ENCODE results near the gene RAB6B.

Gene RAB6B

DNA sequence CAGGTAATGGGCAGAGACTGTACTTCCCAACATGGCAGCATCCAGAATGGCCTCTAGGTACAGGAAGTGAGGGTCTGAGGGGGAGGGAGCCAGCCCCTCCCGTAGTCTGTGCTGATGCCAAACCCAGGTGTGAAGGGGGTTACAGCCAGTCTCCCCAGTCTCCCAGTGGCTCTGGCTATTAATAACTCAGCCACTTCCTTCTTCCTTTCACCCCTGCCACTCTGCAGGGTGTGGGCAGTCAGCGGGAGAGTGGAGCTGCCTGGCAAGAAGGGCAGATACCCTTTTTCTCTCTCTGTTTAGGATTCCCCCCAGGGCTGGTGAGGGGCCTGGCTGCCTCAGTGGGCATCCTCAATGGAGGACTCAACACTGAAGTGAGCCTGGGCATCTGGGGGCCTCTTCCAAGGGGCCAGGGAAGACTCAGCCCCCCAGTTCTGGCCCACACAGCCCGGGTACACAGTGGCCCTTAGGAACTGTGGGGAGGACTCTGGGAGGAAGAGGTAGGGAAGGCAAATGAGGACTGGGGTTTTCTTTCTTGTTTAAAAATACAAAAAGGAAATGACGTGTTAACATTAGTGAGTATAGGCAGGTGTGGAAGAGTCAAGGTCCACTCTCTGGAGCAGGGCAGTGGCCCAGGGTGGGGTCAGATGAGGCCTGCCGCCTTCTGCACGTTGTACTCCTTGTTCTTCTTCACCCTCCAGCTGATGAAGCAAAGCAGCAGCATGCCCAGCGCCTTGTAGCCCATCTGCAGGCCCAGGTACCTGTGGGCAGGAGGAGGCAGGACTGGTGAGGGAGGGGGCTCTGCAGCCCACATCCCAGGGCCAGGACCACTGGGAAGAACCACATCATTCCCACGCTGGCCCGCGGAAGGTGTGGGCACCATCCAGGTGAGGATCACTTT lies 38.6 kb upstream of the RAB6B start:
- TF ChIP-seq, protein P1, sequence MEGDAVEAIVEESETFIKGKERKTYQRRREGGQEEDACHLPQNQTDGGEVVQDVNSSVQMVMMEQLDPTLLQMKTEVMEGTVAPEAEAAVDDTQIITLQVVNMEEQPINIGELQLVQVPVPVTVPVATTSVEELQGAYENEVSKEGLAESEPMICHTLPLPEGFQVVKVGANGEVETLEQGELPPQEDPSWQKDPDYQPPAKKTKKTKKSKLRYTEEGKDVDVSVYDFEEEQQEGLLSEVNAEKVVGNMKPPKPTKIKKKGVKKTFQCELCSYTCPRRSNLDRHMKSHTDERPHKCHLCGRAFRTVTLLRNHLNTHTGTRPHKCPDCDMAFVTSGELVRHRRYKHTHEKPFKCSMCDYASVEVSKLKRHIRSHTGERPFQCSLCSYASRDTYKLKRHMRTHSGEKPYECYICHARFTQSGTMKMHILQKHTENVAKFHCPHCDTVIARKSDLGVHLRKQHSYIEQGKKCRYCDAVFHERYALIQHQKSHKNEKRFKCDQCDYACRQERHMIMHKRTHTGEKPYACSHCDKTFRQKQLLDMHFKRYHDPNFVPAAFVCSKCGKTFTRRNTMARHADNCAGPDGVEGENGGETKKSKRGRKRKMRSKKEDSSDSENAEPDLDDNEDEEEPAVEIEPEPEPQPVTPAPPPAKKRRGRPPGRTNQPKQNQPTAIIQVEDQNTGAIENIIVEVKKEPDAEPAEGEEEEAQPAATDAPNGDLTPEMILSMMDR (IDR thresholded peaks at IDR 0.05): no peak

DNA sequence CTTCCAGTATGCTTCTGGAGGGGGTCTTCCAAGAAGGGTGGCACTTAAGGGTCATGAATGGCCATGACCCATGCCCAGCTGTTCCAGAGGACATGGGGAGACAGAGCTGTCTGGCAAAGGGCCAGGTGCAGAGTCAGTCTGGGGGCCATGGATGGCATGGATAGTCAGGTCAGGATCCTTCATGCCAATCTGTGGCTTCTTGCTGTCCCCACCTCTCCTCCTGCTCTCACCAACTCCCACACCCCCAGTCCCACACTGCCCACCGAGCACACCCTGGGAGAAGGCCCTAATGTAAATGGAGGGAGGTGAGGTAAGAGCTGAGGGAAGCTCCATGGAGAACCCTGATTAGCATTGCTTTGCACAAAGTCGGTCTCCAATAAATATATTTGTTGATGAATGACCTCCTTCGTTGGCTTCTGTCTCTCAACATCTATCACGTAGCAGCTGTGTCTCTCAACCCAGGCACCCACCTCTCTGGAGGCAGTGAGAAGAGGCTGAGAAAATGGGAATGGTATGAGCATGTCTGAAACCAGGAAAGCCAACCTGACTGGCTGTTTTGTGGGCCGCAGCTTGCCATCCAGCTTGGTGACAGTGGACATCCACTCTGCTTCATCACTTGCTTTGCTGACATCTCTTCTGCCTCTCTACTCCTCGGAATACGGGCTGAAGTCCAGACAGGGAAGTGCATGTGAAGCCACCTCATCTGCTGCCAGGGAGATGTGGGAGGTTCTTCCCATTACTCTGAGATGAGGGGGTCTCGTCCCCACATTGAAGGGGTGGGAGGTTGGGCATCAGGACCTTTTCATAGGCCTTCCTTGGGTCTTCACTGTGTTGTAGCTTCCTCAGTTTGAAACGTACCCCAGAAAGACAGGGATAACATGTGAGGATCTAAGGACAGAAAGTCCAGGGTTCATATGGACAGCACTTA lies 37.7 kb upstream of the RAB6B start:
- TF ChIP-seq, protein P1 (IDR thresholded peaks at IDR 0.05): no peak

- TF ChIP-seq, protein P1 (IDR thresholded peaks at IDR 0.05): no peak
Observed at GRCh38 chr3:133932009-133932408, 36.3 kb upstream of the RAB6B start.

GRCh38 chr3:133931084-133931483 lies 35.4 kb upstream of the RAB6B start:
- TF ChIP-seq, protein P1 (IDR thresholded peaks at IDR 0.05): no peak

DNA sequence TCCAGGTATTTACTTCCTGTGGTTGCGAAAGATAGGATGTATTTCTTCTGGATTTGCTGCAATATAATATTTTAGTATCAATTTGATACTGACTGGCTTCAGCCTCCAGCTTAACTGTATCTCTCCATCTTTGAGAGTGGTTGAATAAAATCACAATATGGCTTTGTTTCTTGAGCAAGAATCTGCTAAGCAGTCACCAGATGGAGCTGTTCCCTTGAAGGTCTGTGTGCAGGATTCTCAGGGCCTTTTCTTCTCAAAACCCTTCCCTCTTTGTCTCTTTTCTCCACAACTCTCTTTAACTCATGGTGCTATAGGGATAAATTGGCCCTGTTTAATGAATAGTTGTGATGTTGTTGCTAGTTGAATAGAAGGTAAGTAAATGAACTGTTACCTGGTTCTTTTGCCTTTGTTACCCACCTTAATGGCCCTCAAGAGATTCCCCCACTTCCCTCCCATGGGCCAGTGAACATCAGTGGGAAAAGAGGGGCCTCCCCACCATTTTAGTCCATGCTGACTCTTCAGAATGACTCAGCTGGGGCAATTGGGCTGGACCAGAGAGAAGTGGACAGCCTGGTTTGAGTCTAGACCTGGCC lies 34.8 kb upstream of the RAB6B start:
- TF ChIP-seq, protein P1 (IDR thresholded peaks at IDR 0.05): peak; percentile 75

GRCh38 chr3:133928903-133929607 lies 33.4 kb upstream of the RAB6B start:
- TF ChIP-seq, protein P1 (IDR thresholded peaks at IDR 0.05): no peak

Measured in LNCAP (cell line).